ENCODE measurements around the gene ADAMTS2.

The ADAMTS2 gene

DNA sequence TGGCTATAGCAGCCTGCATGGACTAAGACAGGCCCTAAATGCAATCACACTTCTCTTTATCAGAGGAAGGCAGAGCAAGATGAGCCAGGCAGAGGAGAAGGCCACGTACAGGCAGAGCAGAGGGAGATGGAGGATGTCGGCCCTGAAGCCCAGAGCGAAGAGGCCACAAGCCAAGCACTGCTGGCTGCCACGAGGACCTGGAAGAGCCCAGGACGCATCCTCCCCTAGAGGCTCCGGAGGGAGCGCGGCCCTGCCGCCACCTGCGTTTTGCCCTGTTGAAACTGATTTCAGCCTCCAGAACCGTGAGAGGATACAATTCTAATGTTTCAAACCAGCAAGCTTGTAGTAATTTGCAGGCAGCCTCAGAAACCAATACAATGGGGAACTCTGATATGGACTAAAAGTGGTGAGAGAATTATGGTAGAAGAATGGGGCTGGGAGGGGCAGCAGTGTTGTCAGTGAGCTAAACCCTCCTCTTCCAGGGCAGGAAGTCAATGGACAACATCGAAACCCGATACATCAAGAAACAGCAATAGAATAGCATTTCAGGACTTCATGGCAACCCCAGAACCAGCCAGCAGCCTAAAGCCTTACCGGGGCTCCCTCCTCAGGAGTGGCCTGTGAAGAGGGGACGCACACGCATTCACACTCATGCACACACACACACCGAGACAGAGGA, 32.6 kb downstream of the ADAMTS2 start:
- no peak for DNase-seq (ENCODE audit: low read depth in 1 of 2, low spot score in 1 of 2)

DNA sequence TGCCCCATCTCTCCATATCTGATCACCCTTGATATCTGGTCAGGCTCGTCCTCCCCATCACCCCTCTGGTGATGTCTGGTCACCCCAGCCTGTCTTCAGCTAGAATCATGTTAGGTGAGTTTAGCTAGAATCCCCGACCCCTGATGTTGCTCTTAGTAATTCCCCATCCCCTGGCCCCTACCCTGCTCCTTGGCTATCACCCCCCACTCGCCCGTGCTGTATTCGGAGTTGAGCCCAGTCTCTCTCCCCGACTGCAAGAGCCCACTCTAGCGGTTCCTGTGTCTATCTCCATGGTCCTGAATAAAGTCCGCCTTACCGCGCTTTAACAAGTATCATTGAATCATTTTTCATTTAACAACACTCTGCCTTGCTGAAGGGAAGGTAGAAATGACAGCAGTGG, 33.7 kb downstream of the ADAMTS2 start:
- DNase-seq (ENCODE audit: low read depth in 1 of 2, low spot score in 1 of 2) = no peak

DNA sequence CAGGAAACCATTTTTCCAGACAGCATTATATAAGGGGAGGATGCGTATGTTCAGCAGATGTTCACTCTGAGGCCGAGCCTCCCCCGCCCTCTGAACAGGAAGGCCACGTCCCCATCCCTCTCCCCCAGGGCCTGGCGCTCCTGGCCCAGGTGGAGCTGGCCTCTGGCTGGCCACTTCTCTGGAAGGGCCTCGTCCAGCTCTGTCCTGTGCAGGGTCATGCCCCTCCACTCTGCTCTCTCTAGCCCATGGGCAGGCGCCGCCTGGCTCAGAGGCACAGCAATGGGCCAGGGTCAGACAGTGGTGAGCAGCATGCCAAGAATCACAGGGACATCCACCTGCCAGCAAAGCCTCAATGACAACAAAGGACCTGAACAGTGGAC, 34.2 kb downstream of the ADAMTS2 start:
- DNase-seq (ENCODE audit: low read depth in 1 of 2, low spot score in 1 of 2) = no peak

DNA sequence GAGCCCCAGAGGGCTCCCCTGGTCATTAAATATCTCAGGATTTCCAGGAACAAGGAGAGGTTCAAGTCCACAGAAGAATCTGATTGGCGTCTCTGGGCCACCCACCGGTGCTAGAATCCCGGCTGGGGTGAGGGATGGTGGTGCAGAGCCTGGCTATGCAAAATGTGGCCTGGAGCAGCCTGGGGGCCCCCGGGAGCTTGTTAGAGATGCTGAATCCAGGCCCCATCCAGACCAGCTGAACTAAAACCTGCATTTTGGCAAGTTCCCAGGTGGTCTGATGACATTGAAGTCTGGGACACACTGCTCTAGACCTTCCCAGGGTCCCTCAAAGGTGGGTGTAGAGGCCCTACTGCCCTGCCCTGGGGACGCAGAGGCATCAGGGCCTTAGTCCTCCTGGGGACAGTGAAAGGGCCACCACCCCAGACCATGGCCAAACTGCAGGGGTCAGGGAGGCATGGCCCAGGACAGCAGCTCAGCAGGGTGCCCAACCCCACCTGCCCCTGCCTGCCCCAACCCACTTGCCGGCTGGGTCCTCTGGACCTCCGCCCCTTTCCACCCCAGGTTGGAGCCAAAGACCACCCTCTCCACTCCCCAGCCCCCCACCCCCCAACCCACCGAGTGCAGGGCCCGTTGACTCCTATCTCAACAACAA, 34.7 kb downstream of the ADAMTS2 start:
- DNase-seq (ENCODE audit: low read depth in 1 of 2, low spot score in 1 of 2) = no peak

DNA sequence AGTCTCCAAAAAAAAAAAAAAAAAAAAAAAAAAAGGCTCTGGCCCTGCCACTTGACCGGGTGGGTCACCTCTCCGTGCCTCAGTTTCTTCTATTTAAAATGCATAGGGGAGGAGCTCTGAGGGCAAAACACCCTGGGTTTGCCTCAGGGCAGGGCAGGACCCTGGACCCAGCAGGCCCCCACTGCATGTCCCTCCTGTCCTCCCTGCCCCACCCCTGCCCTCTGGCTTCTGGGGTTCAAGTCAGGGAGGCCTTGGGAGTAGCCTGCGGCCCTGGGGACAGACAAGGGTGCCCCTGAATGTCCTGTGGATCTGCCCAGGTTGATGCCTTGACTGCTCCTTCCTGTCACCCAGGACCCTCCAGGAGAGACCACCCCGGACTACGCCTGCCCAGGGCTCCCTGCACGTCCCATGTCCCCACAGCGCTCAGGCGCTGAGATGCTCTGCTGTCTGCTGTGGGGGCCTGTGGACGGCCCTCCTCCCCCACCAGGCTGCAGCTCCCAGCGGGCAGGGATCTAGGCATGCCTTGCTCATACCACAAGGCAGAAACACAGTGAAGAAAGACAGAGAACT, 35.4 kb downstream of the ADAMTS2 start:
- no peak for DNase-seq (ENCODE audit: low read depth in 1 of 2, low spot score in 1 of 2)

DNA sequence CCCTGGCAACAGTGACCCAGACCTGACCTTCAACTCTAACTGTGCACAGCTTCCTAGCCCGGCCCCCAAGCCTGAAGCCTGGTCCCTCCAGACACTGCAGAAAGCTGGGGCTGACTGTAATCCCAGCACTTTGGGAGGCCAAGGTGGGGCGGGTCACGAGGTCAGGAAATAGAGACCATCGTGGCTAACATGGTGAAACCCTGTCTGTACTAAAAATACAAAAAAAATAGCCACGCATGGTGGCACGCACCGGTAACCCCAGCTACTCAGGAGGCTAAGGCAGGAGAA, 35.9 kb downstream of the ADAMTS2 start:
- DNase-seq (ENCODE audit: low read depth in 1 of 2, low spot score in 1 of 2) = no peak

DNA sequence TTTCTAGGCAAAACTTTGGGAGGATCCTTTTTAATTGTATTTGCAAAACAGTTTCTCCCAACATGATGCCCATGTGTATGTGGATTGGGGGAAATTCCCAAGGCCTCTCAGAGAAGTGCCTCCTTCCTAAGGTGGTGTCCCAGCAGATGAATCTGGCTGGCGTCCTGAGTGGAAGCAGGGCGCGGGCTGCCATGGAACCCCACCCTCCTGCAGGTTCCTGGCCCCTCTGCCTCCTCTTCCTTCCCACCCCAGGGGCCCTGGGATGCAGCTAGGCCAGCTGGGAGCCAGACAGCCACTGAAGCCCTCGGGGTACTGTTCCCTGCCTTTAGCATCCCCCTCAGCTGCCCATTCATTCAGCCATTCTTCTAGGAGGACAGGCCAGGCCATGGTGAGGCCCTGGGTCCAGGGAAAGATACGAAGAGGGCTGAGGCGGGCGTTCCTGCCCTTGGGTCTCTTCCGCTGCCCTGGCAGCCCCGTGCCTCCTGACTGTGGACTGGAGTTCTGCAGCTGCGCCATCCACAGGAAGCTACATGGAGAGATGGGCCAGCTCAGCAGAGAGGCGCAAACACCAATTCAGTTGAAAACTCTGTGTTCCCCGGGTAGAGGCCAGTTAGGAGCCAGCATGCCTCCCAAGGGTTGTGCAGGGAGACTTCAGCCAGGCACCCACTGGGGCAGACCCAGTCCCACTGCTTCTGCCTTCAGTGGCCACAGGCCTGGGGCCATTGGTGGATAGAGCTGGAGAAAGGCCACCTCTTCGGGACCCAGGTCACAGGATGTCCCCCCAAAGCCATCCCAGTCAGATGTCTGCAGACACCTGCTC, 36.5 kb downstream of the ADAMTS2 start:
- DNase-seq (ENCODE audit: low read depth in 1 of 2, low spot score in 1 of 2) = no peak

DNA sequence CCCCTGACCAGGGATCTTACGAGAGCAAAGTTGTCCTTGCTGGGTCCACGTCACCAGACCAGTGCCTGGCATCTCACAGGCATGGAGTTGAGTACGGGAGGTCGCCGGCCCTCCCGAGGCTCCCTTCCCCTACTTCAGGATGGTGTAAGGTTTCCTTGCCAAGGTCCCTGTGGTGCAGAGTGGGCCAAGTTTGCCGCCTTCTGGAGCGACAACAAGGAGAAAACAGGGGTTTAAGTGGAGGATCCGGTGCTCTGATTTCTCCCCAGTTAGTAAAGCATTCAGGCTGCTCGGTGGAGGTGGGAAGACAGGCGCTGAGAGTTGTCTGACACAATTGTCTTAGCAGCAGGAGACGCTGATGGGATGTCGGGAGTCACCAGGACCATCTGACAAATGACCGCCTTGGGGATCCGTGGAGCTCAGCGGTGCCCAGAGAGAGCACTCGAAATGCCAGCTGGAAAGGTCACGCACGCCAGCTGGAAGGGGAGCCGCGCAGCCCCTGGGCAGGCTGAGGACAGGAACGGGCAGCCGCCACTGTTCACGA, 37.3 kb downstream of the ADAMTS2 start:
- DNase-seq (ENCODE audit: low read depth in 1 of 2, low spot score in 1 of 2) = no peak

DNA sequence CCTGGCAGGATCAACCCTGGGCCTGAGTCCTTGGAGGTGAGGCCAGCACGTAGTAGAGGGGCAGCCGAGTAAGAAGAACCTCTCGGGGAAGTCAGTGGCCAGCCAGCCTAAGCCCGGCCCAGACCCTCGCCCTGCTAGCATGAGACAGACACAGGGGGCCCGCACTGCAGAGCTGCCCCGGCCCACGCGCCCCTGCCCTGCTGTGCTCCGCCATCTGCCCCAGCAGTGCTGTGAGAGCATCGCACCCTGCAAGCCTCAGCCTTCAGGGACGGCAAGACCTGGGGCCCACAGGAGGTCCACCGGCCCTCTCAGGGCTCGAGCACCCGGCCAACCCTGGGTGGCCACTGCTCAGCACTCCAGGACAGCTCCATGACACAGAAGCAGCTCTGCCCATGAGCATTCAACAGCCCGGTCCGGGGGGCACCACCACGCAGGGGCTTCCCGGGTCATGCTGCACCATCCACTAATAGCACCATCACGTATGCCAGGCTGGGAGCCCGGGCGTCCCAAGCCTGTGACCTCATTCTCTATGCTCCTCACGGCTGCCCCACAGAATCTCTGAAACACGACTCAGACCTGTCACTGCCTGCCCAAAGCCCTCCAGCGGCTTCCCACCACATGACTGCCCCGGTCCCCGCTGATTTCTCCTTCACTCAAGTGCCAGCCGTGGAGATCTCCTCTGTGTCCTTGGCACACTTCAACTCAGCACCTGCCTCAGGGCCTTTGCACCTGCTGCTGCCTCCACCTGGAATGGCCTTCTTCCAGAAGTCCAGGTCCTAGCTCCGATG, 38.1 kb downstream of the ADAMTS2 start:
- DNase-seq (ENCODE audit: low read depth in 1 of 2, low spot score in 1 of 2) = no peak

DNA sequence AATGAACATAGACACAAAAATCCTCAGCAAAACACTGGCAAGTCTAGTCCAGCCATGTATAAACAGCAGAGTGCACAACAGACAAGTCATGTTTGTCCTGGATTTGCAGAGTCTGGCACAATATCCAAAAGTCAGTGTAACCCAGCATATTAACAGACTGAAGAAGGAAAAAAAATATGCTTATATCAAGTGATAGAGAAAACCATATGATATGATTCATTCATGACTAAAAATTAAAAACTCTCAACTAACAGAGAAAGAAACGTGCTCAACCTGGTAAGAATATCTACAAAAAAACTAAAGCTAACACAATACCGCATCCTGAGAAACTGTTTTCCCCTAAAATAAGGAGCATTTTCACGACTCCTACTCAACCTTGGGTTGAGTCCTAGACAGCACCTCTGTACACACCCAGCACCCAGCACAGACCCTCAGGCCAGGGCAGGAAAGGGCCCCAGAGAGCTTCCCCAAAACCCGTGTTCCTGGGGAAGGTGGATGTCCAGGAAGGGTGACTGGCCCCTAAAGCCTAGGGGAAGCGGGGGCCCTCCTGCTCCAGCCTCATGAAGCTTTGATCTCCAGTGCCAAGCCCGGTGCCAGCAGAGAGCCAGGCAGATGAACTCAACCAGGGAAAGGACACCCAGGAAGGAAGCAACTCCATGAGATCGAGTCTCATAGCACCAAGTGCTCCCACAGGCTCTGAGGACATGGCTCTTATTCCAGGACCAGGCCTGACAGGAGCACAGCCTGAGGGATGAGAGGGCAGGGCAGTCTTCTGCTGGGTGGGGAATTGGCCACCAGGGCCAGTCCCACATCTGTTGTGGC, 38.9 kb downstream of the ADAMTS2 start:
- DNase-seq (ENCODE audit: low read depth in 1 of 2, low spot score in 1 of 2) = no peak

DNA sequence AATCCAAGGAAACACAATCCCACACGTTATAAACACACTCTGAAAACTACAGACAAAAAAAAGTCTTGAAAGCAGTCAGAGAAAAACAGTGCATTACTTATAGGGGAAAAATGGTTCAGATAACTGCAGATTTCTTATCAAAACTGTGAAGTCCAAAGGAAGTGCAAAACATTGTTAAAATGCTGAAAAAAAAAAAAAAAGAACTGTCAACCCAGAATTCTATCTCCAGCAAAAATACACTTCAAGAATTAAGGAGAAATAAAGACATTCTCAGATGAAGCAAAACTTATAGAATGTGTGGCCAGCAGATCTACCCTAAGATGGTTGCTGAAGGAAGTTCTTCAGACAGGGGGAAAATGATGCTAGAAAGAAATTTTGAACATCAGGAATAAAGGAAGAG, 40.4 kb downstream of the ADAMTS2 start:
- DNase-seq (ENCODE audit: low read depth in 1 of 2, low spot score in 1 of 2) = no peak

DNA sequence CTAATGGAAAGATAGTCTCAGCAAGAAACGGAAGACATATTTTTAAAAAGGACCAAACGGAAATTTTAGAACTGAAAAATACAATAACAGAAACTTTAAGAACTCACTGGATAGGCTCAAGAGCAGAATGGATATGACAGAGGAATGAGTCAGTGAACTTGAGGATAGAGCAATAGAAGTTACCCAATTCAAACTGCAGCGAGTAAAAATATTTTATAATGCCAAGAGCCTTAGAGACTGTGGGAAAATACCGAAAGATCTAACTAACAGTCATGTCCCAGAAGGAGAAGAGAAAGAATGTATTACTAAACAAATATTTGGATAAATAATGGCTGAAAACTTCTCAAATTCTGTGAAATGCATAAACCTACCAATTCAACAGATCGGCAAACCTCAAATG, 40.8 kb downstream of the ADAMTS2 start:
- no peak for DNase-seq (ENCODE audit: low read depth in 1 of 2, low spot score in 1 of 2)

DNA sequence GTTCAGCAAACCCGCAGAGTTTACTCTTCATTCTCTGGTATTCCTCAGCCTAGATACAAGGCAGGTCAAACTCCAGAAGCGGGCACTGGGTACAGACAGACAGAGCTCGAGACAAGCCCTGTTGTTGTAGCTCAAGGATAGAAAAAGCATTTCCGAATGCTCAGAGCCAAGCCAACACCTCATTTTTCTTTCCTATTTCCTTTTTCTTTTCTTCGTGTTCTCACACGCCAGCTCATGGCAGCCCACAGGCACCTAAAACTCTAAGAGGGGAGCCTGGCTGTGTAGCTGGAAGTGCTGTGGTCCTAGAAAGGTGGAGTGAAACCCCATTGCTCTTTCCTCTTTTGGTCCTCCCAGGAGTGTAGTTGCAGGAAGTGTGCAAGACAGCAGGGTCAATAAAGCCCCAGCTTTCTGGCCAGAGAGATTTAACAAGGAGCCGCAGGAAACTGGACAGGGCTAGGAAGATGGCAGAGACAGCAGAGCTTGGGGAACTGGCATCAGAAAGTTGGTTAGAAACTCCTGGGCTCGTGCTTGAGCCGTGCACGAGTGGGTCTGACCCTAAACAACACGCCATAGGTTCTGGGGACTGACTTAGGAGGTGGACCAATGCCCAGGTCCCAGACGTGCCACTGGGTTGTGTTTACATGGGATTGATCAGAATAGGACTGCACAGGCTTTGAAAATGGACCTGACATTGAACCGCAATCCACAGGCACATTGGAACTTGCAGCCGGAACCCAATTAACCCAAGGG, 41.6 kb downstream of the ADAMTS2 start:
- no peak for DNase-seq (ENCODE audit: low read depth in 1 of 2, low spot score in 1 of 2)

DNA sequence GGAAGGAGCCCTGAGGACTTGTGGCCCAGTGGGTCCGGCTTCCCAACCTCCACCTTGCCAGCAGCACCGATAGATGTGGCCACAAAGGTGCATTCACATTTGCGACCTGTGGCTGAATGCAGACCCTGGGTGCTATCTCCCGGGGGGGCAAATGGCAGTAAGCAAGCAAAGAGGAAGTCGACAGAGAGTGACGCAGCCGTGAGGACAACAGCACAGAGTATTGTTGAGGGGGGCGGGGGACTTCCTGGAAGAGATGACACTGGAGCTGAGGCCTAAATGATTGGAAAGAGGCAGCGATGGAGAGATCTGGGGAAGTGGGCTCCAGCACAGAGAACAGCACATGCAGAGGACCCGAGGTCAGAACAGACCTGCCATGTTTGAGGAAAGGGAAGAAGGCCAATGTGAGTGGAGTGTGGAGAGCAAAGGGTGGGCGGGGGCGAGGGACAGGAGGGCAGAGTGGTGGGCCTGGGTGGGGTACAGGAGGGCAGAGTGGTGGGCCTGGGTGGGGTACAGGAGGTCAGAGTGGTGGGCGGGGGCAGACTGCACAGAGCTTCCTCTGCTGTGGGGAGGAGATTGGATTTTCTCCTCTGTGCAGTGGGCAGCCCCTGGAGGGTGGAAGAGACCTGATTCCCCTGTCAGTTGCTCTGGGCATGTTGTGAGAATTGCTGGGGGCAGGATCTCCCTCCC, 42.6 kb downstream of the ADAMTS2 start:
- no peak for DNase-seq (ENCODE audit: low read depth in 1 of 2, low spot score in 1 of 2)

DNA sequence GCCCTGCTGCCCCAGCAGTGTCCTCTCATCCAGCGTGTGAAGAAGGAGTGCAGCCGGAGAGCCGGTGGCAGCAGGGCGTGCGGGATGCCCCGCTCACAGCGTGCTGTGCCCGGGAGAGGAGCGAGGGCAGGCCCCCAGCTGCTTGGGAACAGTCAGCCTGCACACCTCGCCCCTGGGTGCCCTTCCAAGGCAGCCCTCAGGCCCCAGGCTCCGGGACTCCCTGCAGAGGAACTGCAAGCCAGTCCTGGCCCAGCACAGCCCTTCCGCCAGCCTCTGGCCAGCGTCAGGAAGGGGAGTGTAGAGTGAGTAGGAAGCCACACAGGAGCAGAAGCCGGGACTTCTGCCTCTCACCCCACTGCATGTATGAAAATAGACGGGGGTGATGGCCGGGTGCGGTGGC, 43.5 kb downstream of the ADAMTS2 start:
- no peak for DNase-seq (ENCODE audit: low read depth in 1 of 2, low spot score in 1 of 2)

DNA sequence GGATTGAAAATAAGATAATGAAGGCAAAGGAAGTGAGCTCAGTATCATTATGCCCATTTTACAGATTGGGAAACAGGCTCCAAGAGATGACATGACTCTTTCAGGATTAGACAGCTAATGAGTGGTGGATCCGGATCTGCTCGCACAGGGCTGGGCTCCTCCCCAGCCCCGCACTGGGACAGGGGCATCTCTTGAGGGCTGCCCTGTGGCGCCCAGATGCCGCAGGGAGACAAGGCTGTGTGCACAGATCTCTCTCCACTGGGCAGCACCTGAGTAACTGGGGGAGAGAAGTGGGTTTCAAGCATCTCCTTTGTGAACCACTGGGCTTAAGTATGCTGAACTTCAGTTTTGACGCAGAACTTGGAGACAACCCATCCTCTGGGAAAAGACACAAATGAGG, 43.9 kb downstream of the ADAMTS2 start:
- no peak for DNase-seq (ENCODE audit: low read depth in 1 of 2, low spot score in 1 of 2)

DNA sequence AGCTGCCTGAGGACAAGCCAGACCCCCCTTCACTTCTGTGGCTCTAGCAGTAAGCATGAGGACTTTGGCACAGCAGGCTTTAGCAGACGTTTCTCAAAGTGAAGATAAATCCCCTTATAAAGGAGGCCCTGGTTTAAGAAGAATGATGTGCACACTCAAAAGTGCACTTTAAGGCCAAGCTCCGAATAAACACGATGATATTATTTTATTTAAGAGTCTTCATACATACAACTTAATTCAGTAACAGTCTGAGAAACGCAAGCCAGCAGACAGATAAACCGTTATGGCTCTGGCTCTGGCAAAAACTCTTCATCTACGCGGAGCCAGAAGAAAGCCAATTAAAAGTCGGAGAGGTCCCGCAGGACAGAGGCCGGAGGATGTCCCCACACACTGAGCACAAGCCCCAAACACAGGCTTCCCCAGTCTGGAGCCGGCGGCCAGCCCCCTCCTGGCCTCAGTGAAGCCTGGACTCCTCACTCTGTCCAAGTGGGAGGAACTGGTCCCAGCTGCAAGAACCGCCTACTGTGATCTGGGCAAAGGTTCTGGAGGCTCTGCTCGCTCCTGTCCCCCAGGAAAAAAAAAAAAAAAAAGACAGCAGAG, 44.6 kb downstream of the ADAMTS2 start:
- DNase-seq (ENCODE audit: low read depth in 1 of 2, low spot score in 1 of 2) = no peak

DNA sequence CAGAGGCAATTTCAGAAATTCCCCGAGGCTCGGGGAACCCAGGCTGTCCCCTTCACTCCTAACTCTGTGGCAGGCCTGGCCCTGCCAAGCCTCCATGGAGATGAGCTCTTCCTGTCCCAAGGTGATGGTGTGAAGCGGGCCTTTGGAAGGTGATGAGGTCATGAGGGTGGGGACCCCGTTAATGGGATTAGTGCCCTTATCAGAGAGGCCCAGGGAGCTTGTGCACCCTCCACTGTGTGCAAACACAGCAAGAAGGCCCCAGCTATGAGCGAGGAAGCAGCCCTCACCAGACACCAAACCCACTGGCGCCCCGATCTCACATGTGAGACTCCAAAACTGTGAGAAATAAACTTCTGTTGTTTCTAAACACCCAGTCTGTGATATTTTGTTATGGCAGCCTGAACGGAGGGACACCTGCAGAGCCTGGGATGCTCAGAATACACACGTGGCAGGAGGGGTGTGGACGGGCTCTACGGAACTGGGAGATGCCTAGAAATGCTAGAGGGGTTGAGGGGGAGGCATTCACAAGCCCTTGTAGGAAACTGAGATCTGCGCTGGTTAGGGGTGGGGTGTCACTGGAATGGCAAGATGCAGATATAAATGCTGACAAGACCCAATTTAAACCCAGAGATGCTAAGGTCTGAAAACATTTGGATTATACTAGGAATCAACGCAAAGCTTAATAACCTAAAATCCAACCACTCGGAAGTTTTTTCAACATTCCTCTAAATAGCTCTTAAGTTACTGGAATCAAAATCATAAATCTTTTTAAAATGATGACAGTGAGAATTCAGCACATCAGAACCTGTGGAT, 46.9 kb downstream of the ADAMTS2 start:
- DNase-seq (ENCODE audit: low read depth in 1 of 2, low spot score in 1 of 2) = no peak

All from stimulated activated CD4-positive, alpha-beta T cell treated with anti-CD3 and anti-CD28 coated beads, Interleukin-15, amount 100 ng/mL, for 1 hour (primary cell).